ENCODE measurements around the gene PAXX.

Gene PAXX

GRCh38 chr9:136953771-136954269, 38.4 kb upstream of the PAXX start:
- DNase-seq = no peak

GRCh38 chr9:136954270-136955083, 37.7 kb upstream of the PAXX start:
- DNase-seq = no peak

GRCh38 chr9:136955202-136955942, 36.9 kb upstream of the PAXX start:
- DNase-seq = no peak

GRCh38 chr9:136955943-136956335, 36.3 kb upstream of the PAXX start:
- DNase-seq = no peak

GRCh38 chr9:136956604-136957003, 35.6 kb upstream of the PAXX start:
- DNase-seq = no peak

- no peak for DNase-seq
Observed at GRCh38 chr9:136957461-136957860, 34.8 kb upstream of the PAXX start.

GRCh38 chr9:136957901-136958300, 34.3 kb upstream of the PAXX start:
- no peak for DNase-seq

- DNase-seq = no peak
Observed at GRCh38 chr9:136958473-136958872, 33.7 kb upstream of the PAXX start.

- no peak for DNase-seq
Observed at GRCh38 chr9:136958898-136959850, 33.0 kb upstream of the PAXX start.

- no peak for DNase-seq
Observed at GRCh38 chr9:136960212-136960937, 31.8 kb upstream of the PAXX start.

- DNase-seq = no peak
Observed at GRCh38 chr9:136960938-136961275, 31.3 kb upstream of the PAXX start.

GRCh38 chr9:136961279-136962065, 30.8 kb upstream of the PAXX start:
- DNase-seq = no peak

- no peak for DNase-seq
Observed at GRCh38 chr9:136962163-136962562, 30.1 kb upstream of the PAXX start.

GRCh38 chr9:136962701-136963248, 29.4 kb upstream of the PAXX start:
- no peak for DNase-seq

- DNase-seq = no peak
Observed at GRCh38 chr9:136963341-136963740, 28.9 kb upstream of the PAXX start.

- no peak for DNase-seq
Observed at GRCh38 chr9:136963751-136964150, 28.5 kb upstream of the PAXX start.

GRCh38 chr9:136964171-136964689, 28.0 kb upstream of the PAXX start:
- no peak for DNase-seq

GRCh38 chr9:136964833-136965422, 27.3 kb upstream of the PAXX start:
- no peak for DNase-seq

- DNase-seq = no peak
Observed at GRCh38 chr9:136965771-136966484, 26.3 kb upstream of the PAXX start.

Measured in MV-4-11 (cell line).